Measurements from ENCODE around the gene KREMEN1.

GRCh38 chr22:29208502-29208862, 135.6 kb downstream of the KREMEN1 start:
- TF ChIP-seq POLR2A (IDR thresholded peaks at IDR 0.05; ENCODE audit: low read length): no peak
- TF ChIP-seq GATA1 (IDR thresholded peaks at IDR 0.05; ENCODE audit: low read depth, low read length): no peak

Measured in erythroblast (primary cell).